Umbilical cord (tissue), 2 donors: ENCODE data around the gene CHIC1. TPM values are rescaled to one million over a fixed set of nuclear protein-coding genes. Genes with fewer than 3 reads are reported as not detected.

Source experiments
- DNase-seq: peaks from one replicate; pipeline ENCODE4 v3.0.0-alpha.2; 2015; ENCODE audit warnings: low spot score
- total RNA-seq: library from RNA; depleted of rRNA; stranded (reverse); fragments of >200 nt; gene quantifications from one replicate; pipeline ENCODE4 v1.2.3, GENCODE V29; 2014; ENCODE audit warnings: low replicate concordance; ENCODE audit not compliant: insufficient read depth

CHIC1 gene
- total RNA-seq, 1 donor from 2014 or later = 14.4 TPM

- no peak for DNase-seq
Measured at GRCh38 chrX:73728602-73729001, 165.6 kb downstream of the CHIC1 start.

Other genes with a start within 250 kb of the CHIC1 start
- gene CDX4, start 116.1 kb upstream of the CHIC1 start, total RNA-seq = not detected